NB4 (cell line): ENCODE measurements around the gene MBD4.

Experiments used
- MYC ChIP-seq: IDR thresholded peaks from 2 replicates; pipeline ENCODE4 v1.6.1; 2011; ENCODE audit warnings: low read depth, low read length
- POLR2A ChIP-seq: IDR thresholded peaks from 2 replicates; pipeline ENCODE4 v1.6.1; 2011; ENCODE audit warnings: mild to moderate bottlenecking; ENCODE audit not compliant: insufficient read length; ENCODE audit errors: extremely low read depth
- TF ChIP-seq, protein P1 (sequence below): IDR thresholded peaks from one replicate; pipeline ENCODE4 v1.5.1; 2012; ENCODE audit warnings: low read depth, low read length

DNA sequence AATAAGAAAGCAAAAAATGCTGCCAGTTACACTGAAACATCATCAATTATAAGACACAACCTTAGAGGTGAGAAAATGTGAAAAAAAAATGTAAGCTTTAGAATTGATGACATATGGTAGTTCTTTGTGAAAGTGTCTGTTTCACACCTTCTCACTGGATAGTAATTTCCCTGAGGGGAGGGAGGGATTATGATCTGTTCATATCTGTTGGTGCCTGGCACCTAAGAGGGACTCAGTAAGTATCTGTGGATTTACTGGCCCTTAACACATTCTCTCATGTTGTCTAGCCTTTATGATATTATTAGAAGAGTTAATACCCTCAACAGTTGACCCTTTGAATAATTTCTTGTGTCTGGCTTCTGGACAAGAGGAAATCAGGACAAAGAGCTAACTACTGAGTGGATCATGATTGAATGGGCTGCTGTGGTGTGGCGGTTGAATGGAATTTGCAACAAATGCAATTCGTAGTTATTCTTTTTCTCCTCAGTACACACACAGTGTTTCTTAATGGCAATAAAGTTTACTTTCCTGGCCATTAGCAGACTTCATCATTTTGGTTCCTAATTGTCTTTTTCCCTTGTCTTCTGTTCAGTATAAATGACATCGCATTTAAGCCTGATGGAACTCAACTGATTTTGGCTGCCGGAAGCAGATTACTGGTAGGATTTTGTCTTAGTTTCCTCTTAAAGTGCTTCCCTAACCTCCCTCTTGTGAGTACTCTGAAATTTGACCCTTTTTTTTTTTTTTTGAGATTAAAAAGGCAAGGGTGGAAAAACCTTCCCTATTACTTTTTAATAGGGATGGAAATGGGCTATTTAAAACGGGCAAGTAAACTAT, 9.7 kb upstream of the MBD4 start:
- TF ChIP-seq, protein P1, sequence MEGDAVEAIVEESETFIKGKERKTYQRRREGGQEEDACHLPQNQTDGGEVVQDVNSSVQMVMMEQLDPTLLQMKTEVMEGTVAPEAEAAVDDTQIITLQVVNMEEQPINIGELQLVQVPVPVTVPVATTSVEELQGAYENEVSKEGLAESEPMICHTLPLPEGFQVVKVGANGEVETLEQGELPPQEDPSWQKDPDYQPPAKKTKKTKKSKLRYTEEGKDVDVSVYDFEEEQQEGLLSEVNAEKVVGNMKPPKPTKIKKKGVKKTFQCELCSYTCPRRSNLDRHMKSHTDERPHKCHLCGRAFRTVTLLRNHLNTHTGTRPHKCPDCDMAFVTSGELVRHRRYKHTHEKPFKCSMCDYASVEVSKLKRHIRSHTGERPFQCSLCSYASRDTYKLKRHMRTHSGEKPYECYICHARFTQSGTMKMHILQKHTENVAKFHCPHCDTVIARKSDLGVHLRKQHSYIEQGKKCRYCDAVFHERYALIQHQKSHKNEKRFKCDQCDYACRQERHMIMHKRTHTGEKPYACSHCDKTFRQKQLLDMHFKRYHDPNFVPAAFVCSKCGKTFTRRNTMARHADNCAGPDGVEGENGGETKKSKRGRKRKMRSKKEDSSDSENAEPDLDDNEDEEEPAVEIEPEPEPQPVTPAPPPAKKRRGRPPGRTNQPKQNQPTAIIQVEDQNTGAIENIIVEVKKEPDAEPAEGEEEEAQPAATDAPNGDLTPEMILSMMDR, result no peak
- TF ChIP-seq POLR2A (no peak), MYC (no peak)
